A549 (cell line): Measurements from ENCODE around the gene TCERG1L. TPM values are rescaled to one million over a fixed set of nuclear protein-coding genes. Genes with fewer than 3 reads are reported as not detected.

Experiments
- ATAC-seq, 2 experiments: fragments of 200-7000 bp in 1 of 2; fragments of >200 bp in 1 of 2; cut with Nextera tagmentation in 1 of 2; cut with Tn5 transposase in 1 of 2; 3 replicates each; pipeline versions ENCODE4 v1.8.0 to v1.9.1; 2018 to 2020; ENCODE audit warnings: mild to moderate bottlenecking in 1 of 2, moderate library complexity in 1 of 2
- CTCF ChIA-PET: fragments of 300-600 bp; sonication (Branson Sonifier 250); formaldehyde crosslinking; extraction: SDS; loops from one replicate; lab custom pipeline; 2021; ENCODE audit warnings: antibody characterized with exemption, inconsistent platforms; lab: Yijun Ruan, JAX
- POLR2A ChIA-PET: fragments of 350-600 bp; formaldehyde crosslinking; extraction: SDS; loops from one replicate; lab custom pipeline; 2021; ENCODE audit warnings: antibody characterized with exemption, inconsistent platforms; lab: Yijun Ruan, JAX
- DNase-seq, 2 experiments: peaks; one replicate each; pipeline versions ENCODE4 v3.0.0 to v3.0.0-alpha.2; 2011 to 2016; ENCODE audit warnings: low read depth in 1 of 2, low spot score in 1 of 2
- FAIRE-seq: peaks from 2 replicates; lab custom pipeline; 2011; peaks lifted over from hg19 to GRCh38; lab: Jason Lieb, UNC
- H3K27ac ChIP-seq, 2 experiments: fragments of >200 bp; sonication (Bioruptor Twin); formaldehyde crosslinking; 3 replicates each; pipeline ENCODE4 v1.5.1; 2016 to 2017
- H3K4me1 ChIP-seq: fragments of >200 bp; sonication (Bioruptor Twin); formaldehyde crosslinking; 3 replicates; pipeline ENCODE4 v1.6.1; 2016
- H3K4me2 ChIP-seq: fragments of >200 bp; sonication (Bioruptor Twin); formaldehyde crosslinking; 3 replicates; pipeline ENCODE4 v1.6.1; 2016
- H3K4me3 ChIP-seq: fragments of >200 bp; sonication (Bioruptor Twin); formaldehyde crosslinking; 3 replicates; pipeline ENCODE4 v1.5.1; 2016
- H3K9me3 ChIP-seq: fragments of >200 bp; sonication (Bioruptor Twin); formaldehyde crosslinking; 3 replicates; pipeline ENCODE4 v1.6.1; 2016
- CBX2 ChIP-seq: fragments of 200-600 bp; sonication (generic); IDR thresholded peaks from 2 replicates; pipeline ENCODE4 v1.6.1; 2016; ENCODE audit warnings: low read depth, mild to moderate bottlenecking, borderline replicate concordance
- CBX8 ChIP-seq: fragments of 200-600 bp; sonication (generic); IDR thresholded peaks from 2 replicates; pipeline ENCODE4 v1.6.1; 2016
- CHD4 ChIP-seq: fragments of 200-600 bp; sonication (generic); IDR thresholded peaks from 2 replicates; pipeline ENCODE4 v1.6.1; 2016; ENCODE audit warnings: antibody characterized with exemption, mild to moderate bottlenecking, borderline replicate concordance
- E2F6 ChIP-seq: IDR thresholded peaks from 2 replicates; pipeline ENCODE4 v1.6.1; 2012; ENCODE audit warnings: low read depth, borderline replicate concordance
- GATA3 ChIP-seq: IDR thresholded peaks from 2 replicates; pipeline ENCODE4 v1.6.1; 2012; ENCODE audit warnings: borderline replicate concordance
- HEYL ChIP-seq: fragments of 250-450 bp; sonication (Bioruptor Pico); IDR thresholded peaks from 2 replicates; pipeline ENCODE4 v1.8.0; 2021; ENCODE audit warnings: mild to moderate bottlenecking, moderate library complexity
- HOXA7 ChIP-seq: fragments of 250-450 bp; sonication (Bioruptor Pico); IDR thresholded peaks from 2 replicates; pipeline ENCODE4 v1.5.0; 2020; ENCODE audit warnings: mild to moderate bottlenecking, moderate library complexity
- HOXB5 ChIP-seq: fragments of 250-450 bp; sonication (Bioruptor Pico); IDR thresholded peaks from 2 replicates; pipeline ENCODE4 v1.5.0; 2020; ENCODE audit warnings: mild to moderate bottlenecking, moderate library complexity
- JUNB ChIP-seq: fragments of >200 bp; sonication (Bioruptor Twin); formaldehyde crosslinking; IDR thresholded peaks from 2 replicates; pipeline ENCODE4 v1.6.1; 2016
- MAX ChIP-seq: IDR thresholded peaks from 2 replicates; pipeline ENCODE4 v1.6.1; 2012
- MAZ ChIP-seq: fragments of 150-350 bp; IDR thresholded peaks from 2 replicates; pipeline ENCODE4 v1.6.1; 2014; ENCODE audit warnings: antibody characterized with exemption, low read depth, low read length, borderline replicate concordance
- MYC ChIP-seq: IDR thresholded peaks from 2 replicates; pipeline ENCODE4 v1.6.1; 2012; ENCODE audit warnings: mild to moderate bottlenecking, inconsistent platforms, low read length, improper control_type of control experiment, borderline replicate concordance
- NPAS2 ChIP-seq: fragments of 250-450 bp; sonication (Bioruptor Pico); IDR thresholded peaks from 2 replicates; pipeline ENCODE4 v1.8.0; 2022; ENCODE audit warnings: mild to moderate bottlenecking, moderate library complexity, borderline replicate concordance
- PBX3 ChIP-seq: IDR thresholded peaks from 2 replicates; pipeline ENCODE4 v1.6.1; 2012
- RNF2 ChIP-seq: fragments of 200-600 bp; sonication (generic); IDR thresholded peaks from 2 replicates; pipeline ENCODE4 v1.6.1; 2016; ENCODE audit warnings: low read depth, mild to moderate bottlenecking, antibody characterized with exemption, moderate library complexity, borderline replicate concordance
- SMC3 ChIP-seq: fragments of >200 bp; sonication (Bioruptor Twin); formaldehyde crosslinking; IDR thresholded peaks from 3 replicates; pipeline ENCODE4 v1.6.1; 2018; ENCODE audit warnings: inconsistent platforms
- SREBF2 ChIP-seq: fragments of 450-650 bp; IDR thresholded peaks from 2 replicates; pipeline ENCODE4 v1.6.1; 2014; ENCODE audit warnings: mild to moderate bottlenecking, moderate library complexity
- TP53 ChIP-seq: fragments of 250-450 bp; sonication (Bioruptor Pico); IDR thresholded peaks from 2 replicates; pipeline ENCODE4 v1.5.0; 2021; ENCODE audit warnings: mild to moderate bottlenecking, moderate library complexity
- ZFP36 ChIP-seq: fragments of 450-650 bp; IDR thresholded peaks from 2 replicates; pipeline ENCODE4 v1.6.1; 2014; ENCODE audit warnings: borderline replicate concordance; ENCODE audit not compliant: partially characterized antibody
- ZNF302 ChIP-seq: fragments of 250-450 bp; sonication (Bioruptor Pico); IDR thresholded peaks from 2 replicates; pipeline ENCODE4 v1.9.0; 2021; ENCODE audit warnings: inconsistent platforms, mild to moderate bottlenecking, moderate library complexity
- WGBS: methylation state at CpG from one replicate; pipeline ENCODE4 v1.1.6; 2017; ENCODE audit errors: missing lambda C conversion rate; 5-methylcytosine and 5-hydroxymethylcytosine counted together
- polyA plus RNA-seq, 4 experiments: library from polyadenylated mRNA; depleted of rRNA in 3 of 4; stranded (reverse); fragments of >200 nt; fragmentation: RNase III in 1 of 4; extraction: RNeasy Plus Mini Kit Qiagen cat#74134 plus additional on column Dnase treatment in 1 of 4; gene quantifications; 2 replicates in 3 of 4; 3 replicates in 1 of 4; pipeline ENCODE4 v1.2.3, GENCODE V29; 2011 to 2017
- TF ChIP-seq, protein P1 (sequence below): fragments of 250-450 bp; sonication (Bioruptor Pico); IDR thresholded peaks from 2 replicates; pipeline ENCODE4 v1.5.0; 2021; ENCODE audit warnings: mild to moderate bottlenecking, moderate library complexity, borderline replicate concordance
- TF ChIP-seq, protein P2 (sequence below): fragments of >200 bp; sonication (Bioruptor Twin); formaldehyde crosslinking; IDR thresholded peaks from 3 replicates; pipeline ENCODE4 v1.6.1; 2016

TCERG1L gene
- polyA plus RNA-seq, 2 of the 4 experiments (the other 2 are of a cell fraction) = not detected

DNA sequence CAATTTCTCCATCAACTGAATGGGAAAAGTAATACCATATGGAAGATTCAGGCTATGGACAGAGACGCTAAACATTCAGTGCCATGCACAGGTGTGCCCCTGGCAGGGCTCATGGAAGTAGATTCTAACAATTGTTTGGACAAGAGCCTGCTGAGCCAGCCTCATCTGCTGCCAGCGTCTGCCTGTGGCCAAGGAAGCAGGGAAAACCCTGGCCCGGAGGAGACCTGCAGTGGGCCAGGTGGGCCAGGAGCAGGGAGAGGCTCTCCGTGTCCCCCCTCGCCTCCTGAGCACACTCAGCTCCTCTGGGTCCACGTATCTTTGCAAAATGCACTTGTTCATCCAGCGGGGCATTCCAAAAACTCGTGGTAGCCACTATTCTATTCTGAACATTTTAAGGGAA is 130.1 kb downstream of the TCERG1L start:
- ChIA-PET CTCF (no interaction called here), POLR2A (no interaction called here)
- Histone ChIP-seq H3K4me1 (no peaks in the 10 kb centered on the region), H3K9me3 (peaks cover 1% of the 10 kb centered on the region; the same call in 2 of the 3 replicates), H3K4me3 (no peak overlapping the region), H3K27ac (no peak overlapping the region), H3K4me2 (no peak overlapping the region)
- DNase-seq (no peak), FAIRE-seq (no peak), ATAC-seq (no peak)
- WGBS = 10% methylated on average over 6 of the region's 8 CpGs
- TF ChIP-seq, protein P1, sequence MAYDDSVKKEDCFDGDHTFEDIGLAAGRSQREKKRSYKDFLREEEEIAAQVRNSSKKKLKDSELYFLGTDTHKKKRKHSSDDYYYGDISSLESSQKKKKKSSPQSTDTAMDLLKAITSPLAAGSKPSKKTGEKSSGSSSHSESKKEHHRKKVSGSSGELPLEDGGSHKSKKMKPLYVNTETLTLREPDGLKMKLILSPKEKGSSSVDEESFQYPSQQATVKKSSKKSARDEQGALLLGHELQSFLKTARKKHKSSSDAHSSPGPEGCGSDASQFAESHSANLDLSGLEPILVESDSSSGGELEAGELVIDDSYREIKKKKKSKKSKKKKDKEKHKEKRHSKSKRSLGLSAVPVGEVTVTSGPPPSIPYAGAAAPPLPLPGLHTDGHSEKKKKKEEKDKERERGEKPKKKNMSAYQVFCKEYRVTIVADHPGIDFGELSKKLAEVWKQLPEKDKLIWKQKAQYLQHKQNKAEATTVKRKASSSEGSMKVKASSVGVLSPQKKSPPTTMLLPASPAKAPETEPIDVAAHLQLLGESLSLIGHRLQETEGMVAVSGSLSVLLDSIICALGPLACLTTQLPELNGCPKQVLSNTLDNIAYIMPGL (CRISPR knock-in tag) = no peak
- TF ChIP-seq CHD4 = no peak
- TF ChIP-seq HOXA7 (CRISPR knock-in tag) = no peak
- no peak for TF ChIP-seq ZFP36
- no peak for TF ChIP-seq TP53 (CRISPR knock-in tag)
- no peak for TF ChIP-seq GATA3
- no peak for TF ChIP-seq ZNF302 (CRISPR knock-in tag)
- no peak for TF ChIP-seq PBX3
- TF ChIP-seq MAX = no peak
- no peak for TF ChIP-seq RNF2
- TF ChIP-seq JUNB = no peak
- TF ChIP-seq MAZ = no peak
- no peak for TF ChIP-seq HEYL
- no peak for TF ChIP-seq SMC3
- no peak for TF ChIP-seq HOXB5 (CRISPR knock-in tag)
- TF ChIP-seq SREBF2 = no peak
- TF ChIP-seq E2F6 = no peak
- TF ChIP-seq NPAS2 (CRISPR knock-in tag) = no peak
- no peak for TF ChIP-seq MYC

DNA sequence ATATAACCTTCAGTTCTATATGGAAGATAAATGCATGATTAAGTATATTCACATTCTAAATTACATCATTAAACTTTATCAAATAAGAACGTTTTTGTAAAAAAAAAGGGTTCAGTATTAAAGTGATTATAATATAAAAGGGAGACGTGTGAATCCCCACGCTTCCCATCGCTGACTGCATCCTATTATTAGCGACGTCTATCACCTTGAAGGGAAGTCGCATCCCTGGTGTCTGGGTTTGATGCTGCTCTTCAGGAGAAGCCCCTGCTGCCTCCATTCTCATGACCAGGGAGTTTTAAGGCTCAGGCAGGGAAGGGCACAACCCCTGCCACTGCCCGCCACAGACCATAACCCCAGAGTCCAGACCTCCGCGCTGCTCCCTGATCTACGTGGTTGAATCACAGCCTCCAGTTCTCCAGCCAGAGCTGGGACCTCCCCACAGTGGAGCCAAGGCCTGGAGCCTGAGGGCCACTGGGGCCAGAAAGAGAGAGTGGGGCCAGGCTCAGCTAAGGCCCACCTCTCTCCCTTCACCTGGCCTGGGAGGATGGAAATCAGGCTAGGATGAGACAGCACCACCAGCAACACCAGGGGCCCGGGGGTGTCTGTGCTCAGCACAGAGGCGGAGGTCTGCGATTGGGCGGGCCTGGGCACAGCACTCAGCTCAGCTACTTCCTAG is 130.6 kb downstream of the TCERG1L start:
- H3K9me3 ChIP-seq = peaks cover 5% of the 10 kb centered on the region; the same call in 2 of the 3 replicates
- TF ChIP-seq CBX8 (no peak), E2F6 (no peak), CBX2 (no peak), ZNF302 (CRISPR knock-in tag) (no peak), MAX (no peak)
- TF ChIP-seq, protein P1 (CRISPR knock-in tag) = no peak
- TF ChIP-seq, protein P2, sequence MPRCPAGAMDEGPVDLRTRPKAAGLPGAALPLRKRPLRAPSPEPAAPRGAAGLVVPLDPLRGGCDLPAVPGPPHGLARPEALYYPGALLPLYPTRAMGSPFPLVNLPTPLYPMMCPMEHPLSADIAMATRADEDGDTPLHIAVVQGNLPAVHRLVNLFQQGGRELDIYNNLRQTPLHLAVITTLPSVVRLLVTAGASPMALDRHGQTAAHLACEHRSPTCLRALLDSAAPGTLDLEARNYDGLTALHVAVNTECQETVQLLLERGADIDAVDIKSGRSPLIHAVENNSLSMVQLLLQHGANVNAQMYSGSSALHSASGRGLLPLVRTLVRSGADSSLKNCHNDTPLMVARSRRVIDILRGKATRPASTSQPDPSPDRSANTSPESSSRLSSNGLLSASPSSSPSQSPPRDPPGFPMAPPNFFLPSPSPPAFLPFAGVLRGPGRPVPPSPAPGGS = no peak
- CTCF ChIA-PET = no interaction called here

More for the DNA sequence above, 130.6 kb downstream of the TCERG1L start:
- no peaks in the 10 kb centered on the region for H3K4me1 ChIP-seq
- WGBS = 39% methylated on average over 14 of the region's 15 CpGs
- no peak overlapping the region for H3K27ac ChIP-seq
- H3K4me2 ChIP-seq = no peak overlapping the region
- DNase-seq (no peak), FAIRE-seq (no peak), ATAC-seq (no peak)
- POLR2A ChIA-PET = no interaction called here
- no peak overlapping the region for H3K4me3 ChIP-seq
